Measurements from ENCODE around the gene MUCL3. TPM values are rescaled to one million over a fixed set of nuclear protein-coding genes. Genes with fewer than 3 reads are reported as not detected.
"Not testable (repeated sequence)": the region's sequence is repeated elsewhere in the genome, so short reads cannot be mapped to it uniquely, and the experiment has no call there.

MUCL3 gene
- total RNA-seq, 4 donors from 2014 or later: not detected

DNA sequence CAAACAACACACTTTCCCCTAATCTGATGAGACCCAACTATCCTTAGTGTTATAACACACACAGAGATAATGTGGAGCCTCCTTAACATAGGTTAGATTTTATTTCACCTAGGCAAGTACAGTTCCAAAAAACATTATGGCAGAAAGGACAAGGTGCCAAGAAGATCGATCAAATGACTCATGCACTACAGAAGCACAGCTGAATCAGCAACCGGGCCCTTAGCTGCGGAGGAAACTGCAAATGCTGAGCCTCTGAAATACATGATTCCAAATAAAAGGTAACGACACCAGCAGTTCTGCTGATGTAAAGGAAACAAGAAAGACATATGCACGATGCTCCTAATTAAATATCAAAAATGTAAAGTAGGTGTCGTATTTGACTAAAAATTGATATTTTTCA is 22.9 kb downstream of the MUCL3 start:
- no peak for TF ChIP-seq POLR2A (IDR thresholded peaks at IDR 0.05)
- TF ChIP-seq, protein P1, sequence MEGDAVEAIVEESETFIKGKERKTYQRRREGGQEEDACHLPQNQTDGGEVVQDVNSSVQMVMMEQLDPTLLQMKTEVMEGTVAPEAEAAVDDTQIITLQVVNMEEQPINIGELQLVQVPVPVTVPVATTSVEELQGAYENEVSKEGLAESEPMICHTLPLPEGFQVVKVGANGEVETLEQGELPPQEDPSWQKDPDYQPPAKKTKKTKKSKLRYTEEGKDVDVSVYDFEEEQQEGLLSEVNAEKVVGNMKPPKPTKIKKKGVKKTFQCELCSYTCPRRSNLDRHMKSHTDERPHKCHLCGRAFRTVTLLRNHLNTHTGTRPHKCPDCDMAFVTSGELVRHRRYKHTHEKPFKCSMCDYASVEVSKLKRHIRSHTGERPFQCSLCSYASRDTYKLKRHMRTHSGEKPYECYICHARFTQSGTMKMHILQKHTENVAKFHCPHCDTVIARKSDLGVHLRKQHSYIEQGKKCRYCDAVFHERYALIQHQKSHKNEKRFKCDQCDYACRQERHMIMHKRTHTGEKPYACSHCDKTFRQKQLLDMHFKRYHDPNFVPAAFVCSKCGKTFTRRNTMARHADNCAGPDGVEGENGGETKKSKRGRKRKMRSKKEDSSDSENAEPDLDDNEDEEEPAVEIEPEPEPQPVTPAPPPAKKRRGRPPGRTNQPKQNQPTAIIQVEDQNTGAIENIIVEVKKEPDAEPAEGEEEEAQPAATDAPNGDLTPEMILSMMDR (IDR thresholded peaks at IDR 0.05 in 4 of 5, conservative IDR thresholded peaks at IDR 0.05 in 1 of 5): no peak
- in situ Hi-C loops (cut with MboI; ENCODE audit: low sequenced_read_pairs in 4 of 4) (no loop called here), intact Hi-C loops (cut with DNase I; ENCODE audit: low total_unique reads) (no loop called here)
- Histone ChIP-seq H3K4me3 (no peak overlapping the region), H3K4me1 (no peaks in the 10 kb centered on the region), H3K9me3 (no peaks in the 10 kb centered on the region), H3K27me3 (no peaks in the 10 kb centered on the region), H3K36me3 (no peaks in the 10 kb centered on the region), H3K27ac (no peak overlapping the region)
- no peak for DNase-seq
- ATAC-seq: no peak

DNA sequence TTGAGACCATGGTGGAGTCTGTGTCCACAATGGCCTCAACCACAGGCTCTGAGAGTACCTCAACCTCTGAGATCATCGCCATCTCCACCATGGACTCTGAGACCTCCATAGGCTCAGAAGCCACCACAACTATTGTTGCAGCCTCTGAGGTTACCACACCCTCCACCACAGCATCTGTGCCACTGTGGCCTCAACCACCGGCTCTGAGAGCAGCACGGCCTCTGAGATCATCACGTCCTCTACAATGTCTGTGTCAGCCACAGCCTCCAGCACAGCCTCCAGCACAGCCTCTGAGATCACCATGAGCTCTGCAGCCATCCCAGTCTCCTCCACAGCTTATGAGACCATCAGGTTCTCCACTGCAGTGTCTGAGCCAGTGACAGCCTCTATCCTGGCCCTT is 23.3 kb downstream of the MUCL3 start:
- H3K4me1 ChIP-seq: no peaks in the 10 kb centered on the region
- H3K4me3 ChIP-seq: no peak overlapping the region
- intact Hi-C loops (cut with DNase I; ENCODE audit: low total_unique reads): no loop called here
- DNase-seq (no peak), ATAC-seq (no peak)
- no peak overlapping the region for H3K27ac ChIP-seq
- no peaks in the 10 kb centered on the region for H3K27me3 ChIP-seq
- in situ Hi-C loops (cut with MboI; ENCODE audit: low sequenced_read_pairs in 4 of 4): no loop called here
- H3K9me3 ChIP-seq: no peaks in the 10 kb centered on the region
- no peak for TF ChIP-seq POLR2A (IDR thresholded peaks at IDR 0.05)
- TF ChIP-seq, protein P1 (IDR thresholded peaks at IDR 0.05 in 4 of 5, conservative IDR thresholded peaks at IDR 0.05 in 1 of 5): no peak
- H3K36me3 ChIP-seq: no peaks in the 10 kb centered on the region

DNA sequence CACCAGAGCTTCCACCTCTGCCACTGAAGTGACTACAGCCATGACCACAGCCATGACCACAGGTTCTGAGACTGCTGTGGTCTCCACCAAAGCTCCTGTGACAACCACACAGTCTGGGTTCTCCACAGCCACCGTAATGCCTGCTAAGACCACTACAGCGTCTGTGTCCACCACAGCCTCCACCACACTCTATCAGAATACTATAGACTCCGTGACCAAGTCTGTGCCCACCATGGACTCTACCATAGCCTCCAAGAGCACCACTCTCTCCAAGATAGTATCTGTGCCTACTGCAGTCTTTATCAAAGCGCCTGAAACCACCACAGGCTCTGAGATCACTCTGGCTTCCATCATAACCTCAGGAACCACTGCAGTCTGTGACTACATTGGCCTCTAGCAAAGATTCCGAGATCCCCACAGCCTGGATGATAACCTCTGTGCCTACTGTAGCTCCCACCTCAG is 24.4 kb downstream of the MUCL3 start:
- TF ChIP-seq, protein P1 (IDR thresholded peaks at IDR 0.05 in 4 of 5, conservative IDR thresholded peaks at IDR 0.05 in 1 of 5): no peak
- no peak for TF ChIP-seq POLR2A (IDR thresholded peaks at IDR 0.05)
- Histone ChIP-seq H3K4me3 (no peak overlapping the region), H3K36me3 (no peaks in the 10 kb centered on the region), H3K27ac (no peak overlapping the region), H3K4me1 (no peaks in the 10 kb centered on the region), H3K27me3 (no peaks in the 10 kb centered on the region), H3K9me3 (no peaks in the 10 kb centered on the region)
- in situ Hi-C loops (cut with MboI; ENCODE audit: low sequenced_read_pairs in 4 of 4) (no loop called here), intact Hi-C loops (cut with DNase I; ENCODE audit: low total_unique reads) (no loop called here)
- DNase-seq: no peak
- no peak for ATAC-seq

DNA sequence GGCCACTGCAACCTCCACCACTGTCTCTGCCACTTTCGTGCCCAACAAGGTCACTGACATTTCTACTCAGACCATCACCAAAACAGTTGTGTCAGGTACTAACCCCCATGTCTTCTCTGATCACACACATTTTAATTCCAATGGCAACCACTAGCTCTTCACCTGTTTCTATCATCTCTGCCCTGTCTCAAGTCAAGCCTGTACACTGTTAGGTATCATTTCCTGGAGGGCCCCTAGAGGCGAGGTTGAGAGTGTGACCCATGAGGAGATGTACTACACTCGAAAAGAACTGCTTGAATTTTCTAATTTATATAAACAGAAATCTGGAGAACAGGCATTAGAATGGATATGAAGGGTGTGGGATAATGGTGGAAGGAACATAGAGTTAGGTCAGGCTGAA is 25.4 kb downstream of the MUCL3 start:
- H3K27me3 ChIP-seq: no peaks in the 10 kb centered on the region
- DNase-seq (no peak), ATAC-seq (no peak)
- in situ Hi-C loops (cut with MboI; ENCODE audit: low sequenced_read_pairs in 4 of 4): no loop called here
- TF ChIP-seq, protein P1 (IDR thresholded peaks at IDR 0.05 in 4 of 5, conservative IDR thresholded peaks at IDR 0.05 in 1 of 5): no peak
- TF ChIP-seq POLR2A (IDR thresholded peaks at IDR 0.05): no peak
- H3K9me3 ChIP-seq: no peaks in the 10 kb centered on the region
- no peak overlapping the region for H3K4me3 ChIP-seq
- H3K27ac ChIP-seq: no peak overlapping the region
- no peaks in the 10 kb centered on the region for H3K36me3 ChIP-seq
- H3K4me1 ChIP-seq: no peaks in the 10 kb centered on the region
- intact Hi-C loops (cut with DNase I; ENCODE audit: low total_unique reads): no loop called here

DNA sequence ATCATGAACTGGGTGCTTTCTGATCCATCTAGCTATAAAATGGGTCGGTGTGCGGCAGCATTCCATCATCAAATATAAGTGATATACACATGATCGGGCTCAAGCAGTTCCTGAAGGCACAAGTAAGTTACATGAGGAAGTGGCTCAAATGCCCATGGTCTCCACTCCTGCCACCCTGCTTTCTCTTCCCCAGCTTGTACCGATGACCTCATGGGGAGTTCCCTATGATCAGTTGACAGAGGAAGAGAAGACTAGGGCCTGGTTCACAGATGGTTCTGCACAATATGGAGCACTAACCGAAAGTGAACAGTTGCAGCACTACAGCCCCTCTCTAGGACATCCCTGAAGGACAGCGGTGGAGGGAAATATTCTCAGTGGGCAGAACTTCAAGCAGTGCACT is 28.4 kb downstream of the MUCL3 start:
- H3K36me3 ChIP-seq; H3K4me3 ChIP-seq; ATAC-seq; DNase-seq; H3K9me3 ChIP-seq; H3K27me3 ChIP-seq; intact Hi-C loops (cut with DNase I; ENCODE audit: low total_unique reads); in situ Hi-C loops (cut with MboI; ENCODE audit: low sequenced_read_pairs in 4 of 4); H3K4me1 ChIP-seq; H3K27ac ChIP-seq: not testable (repeated sequence)
